Pancreas (tissue), 10 donors: ENCODE results near the gene PLEKHB1. TPM values are rescaled to one million over a fixed set of nuclear protein-coding genes. Genes with fewer than 3 reads are reported as not detected.
"Not testable (repeated sequence)": the region's sequence is repeated elsewhere in the genome, so short reads cannot be mapped to it uniquely, and the experiment has no call there.

Experiments
- ATAC-seq, 4 donors: fragments of 200-7000 bp; cut with Tn5 transposase; one replicate each; pipeline versions ENCODE4 v1.8.0 to v1.9.1; 2020; ENCODE audit warnings: mild to moderate bottlenecking in 4 of 4, moderate library complexity in 4 of 4
- DNase-seq, 6 donors: peaks; one replicate each; pipeline ENCODE4 v3.0.0-alpha.2; 2020
- FAIRE-seq: peaks from 2 replicates; lab custom pipeline; 2012; peaks lifted over from hg19 to GRCh38; lab: Jason Lieb, UNC
- H3K27ac ChIP-seq, 4 donors: fragments of 200-600 bp; sonication (generic); 1 replicate in 3 of 4; 2 replicates in 1 of 4; pipeline versions ENCODE4 v1.5.0 to v1.8.0; 2020
- H3K27me3 ChIP-seq, 4 donors: fragments of 200-600 bp; one replicate each; pipeline ENCODE4 v1.8.0; 2021
- H3K36me3 ChIP-seq, 3 donors: fragments of 200-600 bp; sonication (generic) in 1 of 3; one replicate each; pipeline versions ENCODE4 v1.5.0 to v1.8.0; 2020 to 2021
- H3K4me1 ChIP-seq, 3 donors: fragments of 200-600 bp; one replicate each; pipeline ENCODE4 v1.8.0; 2021
- H3K4me3 ChIP-seq, 4 donors: fragments of 200-600 bp; sonication (generic) in 2 of 4; one replicate each; pipeline versions ENCODE4 v1.5.0 to v1.8.0; 2020 to 2021
- H3K9me3 ChIP-seq, 4 donors: fragments of 200-600 bp; one replicate each; pipeline ENCODE4 v1.8.0; 2021
- CTCF ChIP-seq, 4 donors: fragments of 200-600 bp; sonication (generic) in 3 of 4; IDR thresholded peaks; one replicate each; pipeline versions ENCODE4 v1.5.0 to v1.8.0; 2021; ENCODE audit warnings: antibody characterized with exemption in 4 of 4
- WGBS, 2 donors: extraction: QIAGEN DNeasy Blood & Tissue Kit; methylation state at CpG; one replicate each; pipeline ENCODE4 v1.1.7; 2013; 5-methylcytosine and 5-hydroxymethylcytosine counted together
- intact Hi-C, 3 donors: fragments of 100-400 bp; cut with DNase I; formaldehyde crosslinking; loops; one replicate each; pipeline versions ENCODE4 v1.11.1 to v1.14.2; 2022
- polyA plus RNA-seq, 2 donors: library from polyadenylated mRNA; stranded (reverse); fragments of 200-250 nt; gene quantifications; one replicate each; pipeline ENCODE4 v1.2.3, GENCODE V29; 2013
- total RNA-seq, 6 donors: library from RNA; stranded (reverse); fragmentation: NEBNext Ultra II Directional in 4 of 6; extraction: Animal tissue kit (Norgen Biotek cat#: 25700) in 4 of 6; gene quantifications; one replicate each; pipeline versions ENCODE4 v1.2.1 to v1.2.4, GENCODE V29; 2021 to 2023
- donor health status: healthy with polysubstance abuse.
- donor health status: DM: no; HTN: no; CAD: no; lungs with moderate emphysema.
- donor health status: DM: no; HTN: no; CAD: no.
- donor health status: control.
- donor health status: control.
- donor health status: Bipolar disorder and iron deficiency.
- donor health status: DM: yes; HTN: yes; CAD: no.
- donor health status: DM: no; HTN: no; CAD: no.
- donor health status: DM: no; HTN: no; CAD: no.
- donor health status: DM: yes; HTN: yes; CAD: no.

Gene PLEKHB1
- total and polyA plus RNA-seq, 8 donors, result 11.8 to 26.7 (median 17.0) TPM

GRCh38 chr11:73663604-73664495 is 17.5 kb downstream of the PLEKHB1 start:
- WGBS, 2 donors, result 63 to 74% methylated on average over 3 of the region's 3 CpGs
- Histone ChIP-seq H3K4me3 (no peak overlapping the region), H3K27me3 (no peaks in the 10 kb centered on the region), H3K36me3 (no peaks in the 10 kb centered on the region), H3K9me3 (no peaks in the 10 kb centered on the region), H3K4me1 (peaks cover 0 to 3% (median 0%) of the 10 kb centered on the region in 3 donors), H3K27ac (no peak overlapping the region)
- ATAC-seq (no peak), DNase-seq (no peak), FAIRE-seq (no peak)
- no peak for TF ChIP-seq CTCF (IDR thresholded peaks at IDR 0.05)
- intact Hi-C loops, result loop anchor here in 1 of 3 donors (10.0 kb wide), 1 partner anchor 259 kb away; no protein-coding TSS in a partner anchor

GRCh38 chr11:73664877-73665276 is 18.5 kb downstream of the PLEKHB1 start:
- peaks cover 0 to 3% (median 0%) of the 10 kb centered on the region in 3 donors for H3K4me1 ChIP-seq
- FAIRE-seq, result no peak
- no peak for ATAC-seq
- H3K4me3 ChIP-seq, result no peak overlapping the region
- no peaks in the 10 kb centered on the region for H3K36me3 ChIP-seq
- no peak for TF ChIP-seq CTCF (IDR thresholded peaks at IDR 0.05)
- H3K27me3 ChIP-seq, result no peaks in the 10 kb centered on the region
- H3K27ac ChIP-seq, result no peak overlapping the region
- H3K9me3 ChIP-seq, result no peaks in the 10 kb centered on the region
- intact Hi-C loops, result loop anchor here in 1 of 3 donors (10.0 kb wide), 1 partner anchor 260 kb away; no protein-coding TSS in a partner anchor
- no peak for DNase-seq

DNA sequence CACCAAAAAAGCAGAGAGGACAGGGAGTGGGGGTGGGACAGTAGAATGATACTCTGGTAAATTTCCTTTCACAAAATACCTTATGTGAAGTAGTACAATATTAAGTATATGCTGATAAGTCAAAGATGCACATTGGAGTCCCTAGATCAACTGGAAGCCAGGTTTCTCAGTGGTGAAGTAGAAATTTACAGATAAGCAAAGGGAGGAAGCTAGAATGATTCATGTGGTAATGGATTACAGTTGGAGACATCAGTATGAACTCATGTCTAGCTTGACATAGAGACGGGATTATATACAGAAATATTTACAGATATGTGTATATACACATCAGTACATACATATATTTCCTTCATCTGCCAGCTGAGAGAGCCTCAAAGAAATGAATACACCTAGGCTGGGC is 21.5 kb downstream of the PLEKHB1 start:
- Histone ChIP-seq H3K27me3 (no peaks in the 10 kb centered on the region), H3K4me3 (no peak overlapping the region), H3K4me1 (no peaks in the 10 kb centered on the region), H3K27ac (no peak overlapping the region), H3K36me3 (no peaks in the 10 kb centered on the region), H3K9me3 (no peaks in the 10 kb centered on the region)
- ATAC-seq, result no peak
- no peak for TF ChIP-seq CTCF (IDR thresholded peaks at IDR 0.05)
- no peak for DNase-seq
- 89 to 91% methylated on average over 1 of the region's 1 CpG for WGBS, 2 donors
- no peak for FAIRE-seq
- intact Hi-C loops, result loop anchor here in 1 of 3 donors (10.0 kb wide), 1 partner anchor 263 kb away; no protein-coding TSS in a partner anchor

DNA sequence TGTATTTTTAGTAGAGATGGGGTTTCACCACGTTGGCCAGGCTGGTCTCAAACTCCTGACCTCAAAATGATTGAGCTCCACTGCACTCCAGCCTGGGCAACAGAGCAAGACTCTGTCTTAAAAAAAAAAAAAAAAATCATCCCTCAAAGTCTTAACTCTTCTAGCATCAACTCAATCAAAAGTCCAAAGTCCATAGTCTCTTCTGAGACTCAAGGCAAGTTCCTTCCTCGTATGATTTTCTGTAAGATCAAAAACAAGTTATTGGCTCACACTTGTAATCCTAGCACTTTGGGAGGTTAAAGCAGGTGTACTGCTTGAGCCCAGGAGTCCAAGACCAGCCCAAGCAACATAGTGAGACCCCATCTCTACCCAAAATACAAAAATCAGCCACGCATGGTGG is 24.4 kb downstream of the PLEKHB1 start:
- no peaks in the 10 kb centered on the region for H3K36me3 ChIP-seq
- no peak overlapping the region for H3K27ac ChIP-seq
- no peak for FAIRE-seq
- 72 to 79% methylated on average over 3 of the region's 3 CpGs for WGBS, 2 donors
- H3K4me3 ChIP-seq, result no peak overlapping the region
- no peaks in the 10 kb centered on the region for H3K9me3 ChIP-seq
- ATAC-seq, result no peak
- H3K27me3 ChIP-seq, result no peaks in the 10 kb centered on the region
- intact Hi-C loops, result no loop called here
- TF ChIP-seq CTCF (IDR thresholded peaks at IDR 0.05), result no peak
- no peak for DNase-seq
- H3K4me1 ChIP-seq, result no peaks in the 10 kb centered on the region

- Histone ChIP-seq H3K9me3 (no peaks in the 10 kb centered on the region), H3K4me3 (no peak overlapping the region), H3K27me3 (no peaks in the 10 kb centered on the region), H3K4me1 (no peaks in the 10 kb centered on the region), H3K27ac (no peak overlapping the region), H3K36me3 (no peaks in the 10 kb centered on the region)
- FAIRE-seq (no peak), DNase-seq (no peak), ATAC-seq (peak in 1 of 4 donors; percentile 29)
- 94 to 97% methylated on average over 6 of the region's 6 CpGs for WGBS, 2 donors
- no peak for TF ChIP-seq CTCF (IDR thresholded peaks at IDR 0.05)
- intact Hi-C loops, result no loop called here
Measured at GRCh38 chr11:73671701-73672100, 25.3 kb downstream of the PLEKHB1 start.

DNA sequence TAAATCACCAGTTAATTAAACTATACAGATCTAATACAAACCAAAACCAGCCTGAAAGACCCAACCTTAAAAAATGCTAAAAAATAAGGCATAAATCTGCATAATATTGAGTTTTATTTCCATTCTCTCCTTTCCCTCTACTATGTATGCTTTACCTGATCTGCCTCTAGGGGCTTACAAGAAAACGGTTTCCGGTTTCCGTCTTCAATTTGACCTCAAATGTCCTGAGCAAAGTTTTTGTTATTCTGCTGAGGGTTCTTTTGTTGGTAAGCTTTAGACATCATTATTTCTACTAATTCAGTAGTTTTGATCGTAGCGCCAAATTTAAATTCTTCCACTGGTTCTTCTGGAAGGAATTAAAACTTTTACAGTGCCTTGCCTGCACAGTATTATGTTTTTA is 30.2 kb downstream of the PLEKHB1 start:
- H3K4me1 ChIP-seq, H3K4me3 ChIP-seq, FAIRE-seq, ATAC-seq, DNase-seq, intact Hi-C loops, H3K27me3 ChIP-seq, H3K27ac ChIP-seq, H3K9me3 ChIP-seq: not testable (repeated sequence)
- H3K36me3 ChIP-seq, result peaks cover 0 to 14% (median 0%) of the 10 kb centered on the region in 3 donors
- WGBS, 2 donors, result 97% methylated on average over 5 of the region's 5 CpGs
